HCT116 (cell line): ENCODE data around the gene CCNB3. TPM values are rescaled to one million over a fixed set of nuclear protein-coding genes. Genes with fewer than 3 reads are reported as not detected.
"Not testable (repeated sequence)": the region's sequence is repeated elsewhere in the genome, so short reads cannot be mapped to it uniquely, and the experiment has no call there.

Experiments
- ATAC-seq: fragments of 200-7000 bp; cut with Tn5 transposase; 2 replicates; pipeline ENCODE4 v1.9.1; 2020; ENCODE audit warnings: mild to moderate bottlenecking, moderate library complexity
- BruUV-seq: library from RNA; stranded (reverse); fragments of 400-500 nt; replicated peaks from 2 replicates; lab custom pipeline; 2021; lab: Mats Ljungman, UMichigan
- CTCF ChIA-PET: fragments of 300-600 bp; sonication (Branson Sonifier 250); formaldehyde crosslinking; loops from one replicate; lab custom pipeline; 2021; ENCODE audit warnings: antibody characterized with exemption; lab: Charles Lee
- POLR2A ChIA-PET: fragments of 300-600, 350-600 bp; sonication (Branson Sonifier 250); formaldehyde crosslinking; loops from one replicate; lab custom pipeline; 2021; ENCODE audit warnings: antibody characterized with exemption; lab: Charles Lee
- RAD21 ChIA-PET, 2 experiments: fragments of 300-600 bp; sonication (Branson Sonifier 250); formaldehyde crosslinking; loops; one replicate each; lab custom pipeline; 2023; ENCODE audit warnings: low total read pairs in 2 of 2; ENCODE audit not compliant: uncharacterized antibody in 2 of 2, unreplicated experiment in 2 of 2, low non-redundant PET in 1 of 2; lab: Charles Lee
- DNase-seq: peaks from one replicate; pipeline ENCODE4 v3.0.0-alpha.2; 2010; ENCODE audit warnings: low read depth, low spot score
- H2AFZ ChIP-seq: fragments of 200-600 bp; shearing (Covaris generic), sonication (generic); 2 replicates; pipeline ENCODE4 v1.6.1; 2017; ENCODE audit warnings: low read depth, mixed run types, mixed read lengths, antibody characterized with exemption, low read length; ENCODE audit not compliant: poor library complexity, severe bottlenecking
- H3K27ac ChIP-seq: 2 replicates; pipeline ENCODE4 v1.5.1; 2012; ENCODE audit warnings: low read depth, low read length
- H3K27me3 ChIP-seq: fragments of 200-600 bp; sonication (generic); 2 replicates; pipeline ENCODE4 v1.6.1; 2016; ENCODE audit warnings: mixed run types, low read length, mixed read lengths; ENCODE audit not compliant: insufficient read depth
- H3K36me3 ChIP-seq, 2 experiments: fragments of 200-500 bp in 1 of 2; fragments of 200-600 bp in 1 of 2; sonication (Bioruptor generic) in 1 of 2; sonication (generic) in 1 of 2; 2 replicates each; pipeline versions ENCODE4 v1.5.1 to v1.6.1; 2014 to 2016; ENCODE audit warnings: low read length in 2 of 2, inconsistent platforms in 1 of 2, mixed read lengths in 1 of 2, mixed run types in 1 of 2; ENCODE audit not compliant: insufficient read depth in 2 of 2, control insufficient read depth in 1 of 2
- H3K4me1 ChIP-seq, 2 experiments: fragments of 200-600 bp in 1 of 2; sonication (generic) in 1 of 2; 2 replicates each; pipeline versions ENCODE4 v1.5.1 to v1.6.1; 2012 to 2017; ENCODE audit warnings: low read length in 2 of 2, inconsistent platforms in 1 of 2, mild to moderate bottlenecking in 1 of 2, mixed read lengths in 1 of 2, mixed run types in 1 of 2, moderate library complexity in 1 of 2; ENCODE audit not compliant: insufficient read depth in 2 of 2, control insufficient read depth in 1 of 2
- H3K4me2 ChIP-seq: fragments of 200-600 bp; sonication (generic); 2 replicates; pipeline ENCODE4 v1.6.1; 2017; ENCODE audit warnings: mixed run types, low read length, mixed read lengths
- H3K4me3 ChIP-seq, 2 experiments: fragments of 200-600 bp in 1 of 2; sonication (generic) in 1 of 2; replicated peaks in 1 of 2; 2 replicates each; pipeline ENCODE4 v1.5.1; 2011 to 2016; ENCODE audit warnings: low read length in 2 of 2, control low read depth in 1 of 2, low read depth in 1 of 2, mild to moderate bottlenecking in 1 of 2, mixed read lengths in 1 of 2, mixed run types in 1 of 2
- H3K79me2 ChIP-seq: fragments of 200-600 bp; sonication (generic); 2 replicates; pipeline ENCODE4 v1.6.1; 2017; ENCODE audit warnings: mild to moderate bottlenecking, mixed run types, low read length, moderate library complexity, mixed read lengths; ENCODE audit not compliant: insufficient read depth
- H3K9ac ChIP-seq: fragments of 200-600 bp; sonication (generic); 2 replicates; pipeline ENCODE4 v1.6.1; 2016; ENCODE audit warnings: low read length, mixed read lengths
- H3K9me2 ChIP-seq: fragments of 200-600 bp; sonication (generic), shearing (Covaris generic); 2 replicates; pipeline ENCODE4 v1.6.1; 2017; ENCODE audit warnings: mixed run types, mild to moderate bottlenecking, moderate library complexity; ENCODE audit not compliant: insufficient read depth
- H3K9me3 ChIP-seq, 2 experiments: fragments of 200-500 bp in 1 of 2; fragments of 200-600 bp in 1 of 2; sonication (Bioruptor generic) in 1 of 2; sonication (generic) in 1 of 2; 2 replicates each; pipeline ENCODE4 v1.6.1; 2014 to 2017; ENCODE audit warnings: low read length in 2 of 2, mixed read lengths in 2 of 2, inconsistent platforms in 1 of 2, low read depth in 1 of 2, mild to moderate bottlenecking in 1 of 2, mixed run types in 1 of 2, moderate library complexity in 1 of 2; ENCODE audit not compliant: control insufficient read depth in 1 of 2, insufficient read depth in 1 of 2
- H4K20me1 ChIP-seq: fragments of 200-600 bp; sonication (generic), shearing (Covaris generic); 2 replicates; pipeline ENCODE4 v1.6.1; 2017; ENCODE audit warnings: mixed run types, mild to moderate bottlenecking, moderate library complexity; ENCODE audit not compliant: insufficient read depth
- CBX3 ChIP-seq: IDR thresholded peaks from 2 replicates; pipeline ENCODE4 v1.6.1; 2012; ENCODE audit warnings: low read depth
- POLR2A ChIP-seq: IDR thresholded peaks from 2 replicates; pipeline ENCODE4 v1.7.0; 2011; ENCODE audit warnings: borderline replicate concordance; ENCODE audit not compliant: insufficient read depth, insufficient read length; ENCODE audit errors: extremely low read depth
- POLR2AphosphoS5 ChIP-seq: IDR thresholded peaks from 2 replicates; pipeline ENCODE4 v1.6.1; 2011; ENCODE audit warnings: mild to moderate bottlenecking, low read depth, low read length, moderate library complexity
- RAD21 ChIP-seq: IDR thresholded peaks from 2 replicates; pipeline ENCODE4 v1.6.1; 2012; ENCODE audit warnings: low read depth, mild to moderate bottlenecking
- ZFX ChIP-seq: fragments of 450-650 bp; IDR thresholded peaks from 2 replicates; pipeline ENCODE4 v1.6.1; 2017
- intact Hi-C: fragments of 100-400 bp; cut with micrococcal nuclease; formaldehyde crosslinking; loops from 2 replicates; pipeline ENCODE4 v1.10.0; 2022
- total RNA-seq: library from RNA; stranded (reverse); gene quantifications from one replicate; pipeline ENCODE4 v1.2.1, GENCODE V29; 2021; ENCODE audit not compliant: unreplicated experiment
- TF ChIP-seq, protein P1 (sequence below), 3 experiments: fragments of 200-600 bp in 1 of 3; sonication (generic) in 1 of 3; IDR thresholded peaks in 2 of 3; conservative IDR thresholded peaks in 1 of 3; 2 replicates each; pipeline ENCODE4 v1.5.1; 2012 to 2017; ENCODE audit warnings: low read depth in 2 of 3, low read length in 2 of 3, antibody characterized with exemption in 1 of 3, borderline replicate concordance in 1 of 3, control low read depth in 1 of 3, mild to moderate bottlenecking in 1 of 3, mixed read lengths in 1 of 3, mixed run types in 1 of 3, moderate library complexity in 1 of 3; ENCODE audit not compliant: insufficient read depth in 1 of 3
- TF ChIP-seq, protein P2 (sequence below): IDR thresholded peaks from 2 replicates; pipeline ENCODE4 v1.6.1; 2012; ENCODE audit warnings: low read depth

Gene CCNB3
- total RNA-seq, 1 experiment from 2014 or later: 2.9 TPM

DNA sequence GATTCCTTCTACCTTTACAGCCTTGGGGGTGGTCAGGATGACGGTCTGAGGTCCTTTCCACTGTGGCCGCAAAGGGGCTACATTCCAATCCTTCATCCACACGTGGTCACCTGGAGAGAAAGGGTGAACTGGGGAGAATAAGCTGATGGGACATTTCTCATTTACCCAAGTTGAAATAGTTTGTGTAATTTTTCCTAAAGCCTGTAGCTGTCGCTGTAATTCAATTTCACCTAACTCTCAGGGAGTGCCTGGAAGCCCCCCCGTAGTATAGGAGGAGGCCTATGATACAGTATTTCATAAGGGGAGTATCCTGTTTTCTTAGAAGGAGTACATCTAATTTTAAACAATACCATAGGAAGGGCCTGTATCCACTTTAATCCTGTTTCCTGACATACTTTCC is 128.1 kb downstream of the CCNB3 start:
- H3K9me2 ChIP-seq, H3K4me3 ChIP-seq, H3K27ac ChIP-seq, intact Hi-C loops, H2AFZ ChIP-seq, H3K4me2 ChIP-seq, H4K20me1 ChIP-seq, H3K27me3 ChIP-seq, H3K36me3 ChIP-seq, BruUV-seq, H3K4me1 ChIP-seq, H3K9me3 ChIP-seq, H3K9ac ChIP-seq, CTCF ChIA-PET, H3K79me2 ChIP-seq, RAD21 ChIA-PET, DNase-seq: not testable (repeated sequence)
- TF ChIP-seq, protein P1, sequence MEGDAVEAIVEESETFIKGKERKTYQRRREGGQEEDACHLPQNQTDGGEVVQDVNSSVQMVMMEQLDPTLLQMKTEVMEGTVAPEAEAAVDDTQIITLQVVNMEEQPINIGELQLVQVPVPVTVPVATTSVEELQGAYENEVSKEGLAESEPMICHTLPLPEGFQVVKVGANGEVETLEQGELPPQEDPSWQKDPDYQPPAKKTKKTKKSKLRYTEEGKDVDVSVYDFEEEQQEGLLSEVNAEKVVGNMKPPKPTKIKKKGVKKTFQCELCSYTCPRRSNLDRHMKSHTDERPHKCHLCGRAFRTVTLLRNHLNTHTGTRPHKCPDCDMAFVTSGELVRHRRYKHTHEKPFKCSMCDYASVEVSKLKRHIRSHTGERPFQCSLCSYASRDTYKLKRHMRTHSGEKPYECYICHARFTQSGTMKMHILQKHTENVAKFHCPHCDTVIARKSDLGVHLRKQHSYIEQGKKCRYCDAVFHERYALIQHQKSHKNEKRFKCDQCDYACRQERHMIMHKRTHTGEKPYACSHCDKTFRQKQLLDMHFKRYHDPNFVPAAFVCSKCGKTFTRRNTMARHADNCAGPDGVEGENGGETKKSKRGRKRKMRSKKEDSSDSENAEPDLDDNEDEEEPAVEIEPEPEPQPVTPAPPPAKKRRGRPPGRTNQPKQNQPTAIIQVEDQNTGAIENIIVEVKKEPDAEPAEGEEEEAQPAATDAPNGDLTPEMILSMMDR (IDR thresholded peaks at IDR 0.05 in 2 of 3, conservative IDR thresholded peaks at IDR 0.05 in 1 of 3; ENCODE audit: borderline replicate concordance in 1 of 3, insufficient read depth in 1 of 3, low read depth in 2 of 3, low read length in 2 of 3): peak in 2 of 3 experiments; percentile 1 to 26; a peak in 1 of 6 replicates
- TF ChIP-seq, all 23 proteins: peak for 1; not testable (repeated sequence) for 22
- ATAC-seq, POLR2A ChIA-PET: not testable (repeated sequence)

DNA sequence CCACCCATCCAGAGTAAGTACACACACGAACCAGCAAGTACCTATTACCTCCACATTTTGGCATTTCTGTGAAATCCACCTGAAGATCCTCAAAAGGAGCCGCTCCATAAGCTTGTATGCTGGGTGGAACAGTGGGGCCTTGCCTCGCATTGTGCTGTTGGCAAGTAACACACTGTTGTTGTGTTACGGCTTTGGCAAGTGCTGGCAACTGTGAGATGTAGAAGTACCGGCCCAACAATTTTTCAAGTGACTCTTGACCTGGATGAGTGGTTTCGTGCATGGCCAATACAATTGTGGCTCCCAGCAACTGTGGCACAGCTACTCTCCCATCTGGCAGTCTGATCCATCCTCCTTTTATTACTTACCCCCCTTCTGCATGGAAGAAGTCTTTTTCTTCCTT is 128.7 kb downstream of the CCNB3 start:
- POLR2A ChIA-PET: no interaction called here
- ATAC-seq (no peak), DNase-seq (no peak)
- intact Hi-C loops: no loop called here
- no peaks in the 10 kb centered on the region for H3K9me2 ChIP-seq
- H3K9ac ChIP-seq: no peak overlapping the region
- no peak overlapping the region for H3K27ac ChIP-seq
- no peaks in the 10 kb centered on the region for H4K20me1 ChIP-seq
- BruUV-seq: no TSS peak
- H3K27me3 ChIP-seq: no peaks in the 10 kb centered on the region
- no peak overlapping the region for H3K4me2 ChIP-seq
- no peaks in the 10 kb centered on the region for H3K36me3 ChIP-seq
- H3K4me1 ChIP-seq: no peaks in the 10 kb centered on the region
- RAD21 ChIA-PET: no interaction called here
- H2AFZ ChIP-seq: no peak overlapping the region
- CTCF ChIA-PET: no interaction called here
- no peak overlapping the region for H3K4me3 ChIP-seq
- no peaks in the 10 kb centered on the region for H3K79me2 ChIP-seq
- no peaks in the 10 kb centered on the region for H3K9me3 ChIP-seq
- TF ChIP-seq POLR2A: no peak
- TF ChIP-seq, protein P1 (IDR thresholded peaks at IDR 0.05 in 2 of 3, conservative IDR thresholded peaks at IDR 0.05 in 1 of 3; ENCODE audit: borderline replicate concordance in 1 of 3, insufficient read depth in 1 of 3, low read depth in 2 of 3, low read length in 2 of 3): no peak
- TF ChIP-seq POLR2AphosphoS5: no peak
- TF ChIP-seq CBX3: no peak
- no peak for TF ChIP-seq ZFX
- no peak for TF ChIP-seq RAD21
- TF ChIP-seq, protein P2, sequence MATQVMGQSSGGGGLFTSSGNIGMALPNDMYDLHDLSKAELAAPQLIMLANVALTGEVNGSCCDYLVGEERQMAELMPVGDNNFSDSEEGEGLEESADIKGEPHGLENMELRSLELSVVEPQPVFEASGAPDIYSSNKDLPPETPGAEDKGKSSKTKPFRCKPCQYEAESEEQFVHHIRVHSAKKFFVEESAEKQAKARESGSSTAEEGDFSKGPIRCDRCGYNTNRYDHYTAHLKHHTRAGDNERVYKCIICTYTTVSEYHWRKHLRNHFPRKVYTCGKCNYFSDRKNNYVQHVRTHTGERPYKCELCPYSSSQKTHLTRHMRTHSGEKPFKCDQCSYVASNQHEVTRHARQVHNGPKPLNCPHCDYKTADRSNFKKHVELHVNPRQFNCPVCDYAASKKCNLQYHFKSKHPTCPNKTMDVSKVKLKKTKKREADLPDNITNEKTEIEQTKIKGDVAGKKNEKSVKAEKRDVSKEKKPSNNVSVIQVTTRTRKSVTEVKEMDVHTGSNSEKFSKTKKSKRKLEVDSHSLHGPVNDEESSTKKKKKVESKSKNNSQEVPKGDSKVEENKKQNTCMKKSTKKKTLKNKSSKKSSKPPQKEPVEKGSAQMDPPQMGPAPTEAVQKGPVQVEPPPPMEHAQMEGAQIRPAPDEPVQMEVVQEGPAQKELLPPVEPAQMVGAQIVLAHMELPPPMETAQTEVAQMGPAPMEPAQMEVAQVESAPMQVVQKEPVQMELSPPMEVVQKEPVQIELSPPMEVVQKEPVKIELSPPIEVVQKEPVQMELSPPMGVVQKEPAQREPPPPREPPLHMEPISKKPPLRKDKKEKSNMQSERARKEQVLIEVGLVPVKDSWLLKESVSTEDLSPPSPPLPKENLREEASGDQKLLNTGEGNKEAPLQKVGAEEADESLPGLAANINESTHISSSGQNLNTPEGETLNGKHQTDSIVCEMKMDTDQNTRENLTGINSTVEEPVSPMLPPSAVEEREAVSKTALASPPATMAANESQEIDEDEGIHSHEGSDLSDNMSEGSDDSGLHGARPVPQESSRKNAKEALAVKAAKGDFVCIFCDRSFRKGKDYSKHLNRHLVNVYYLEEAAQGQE: no peak
- TF ChIP-seq, all 23 proteins: peak for 0
